ENCODE data around the gene ADRA2C.

- no peak for TF ChIP-seq CTCF (conservative IDR thresholded peaks at IDR 0.05; ENCODE audit: low read length)
- TF ChIP-seq EZH2phosphoT487 (IDR thresholded peaks at IDR 0.05; ENCODE audit: borderline replicate concordance) = no peak
Measured at GRCh38 chr4:3765271-3766035, 732 bp upstream of the ADRA2C start.

Measured in Loucy (cell line).